H9 (cell line): ENCODE results near the gene LLGL2. TPM values are rescaled to one million over a fixed set of nuclear protein-coding genes. Genes with fewer than 3 reads are reported as not detected.

Experiments used
- DNase-seq: peaks from one replicate; pipeline ENCODE4 v3.0.0-alpha.2; 2017
- H2AFZ ChIP-seq: one replicate; pipeline ENCODE4 v1.6.1; 2013; ENCODE audit warnings: mild to moderate bottlenecking, low read length, control low read depth, moderate library complexity
- H2AK5ac ChIP-seq: 2 replicates; pipeline ENCODE4 v1.6.1; 2013; ENCODE audit warnings: low read length, control low read depth, mixed read lengths; ENCODE audit not compliant: insufficient read length
- H2BK120ac ChIP-seq: one replicate; pipeline ENCODE4 v1.6.1; 2013; ENCODE audit warnings: low read depth, mild to moderate bottlenecking, low read length, control low read depth, inconsistent platforms; ENCODE audit not compliant: poor library complexity, severe bottlenecking
- H2BK12ac ChIP-seq: 2 replicates; pipeline ENCODE4 v1.6.1; 2013; ENCODE audit warnings: low read length, control low read depth, mixed read lengths, low read depth; ENCODE audit not compliant: insufficient read length
- H2BK15ac ChIP-seq: 2 replicates; pipeline ENCODE4 v1.6.1; 2013; ENCODE audit warnings: low read depth, low read length, control low read depth
- H2BK20ac ChIP-seq: one replicate; pipeline ENCODE4 v1.6.1; 2013; ENCODE audit warnings: low read depth, mild to moderate bottlenecking, low read length, control low read depth, inconsistent platforms; ENCODE audit not compliant: poor library complexity, severe bottlenecking
- H2BK5ac ChIP-seq: 2 replicates; pipeline ENCODE4 v1.6.1; 2013; ENCODE audit warnings: low read length, control low read depth, mixed read lengths; ENCODE audit not compliant: insufficient read length
- H3K14ac ChIP-seq: 2 replicates; pipeline ENCODE4 v1.6.1; 2013; ENCODE audit warnings: low read length, control low read depth; ENCODE audit not compliant: insufficient read depth
- H3K18ac ChIP-seq: 2 replicates; pipeline ENCODE4 v1.6.1; 2013; ENCODE audit warnings: low read depth, mild to moderate bottlenecking, mixed read lengths, low read length, control low read depth; ENCODE audit not compliant: insufficient read length
- H3K23ac ChIP-seq: 2 replicates; pipeline ENCODE4 v1.6.1; 2013; ENCODE audit warnings: low read length, control low read depth, mixed read lengths, low read depth; ENCODE audit not compliant: insufficient read length
- H3K23me2 ChIP-seq: 2 replicates; pipeline ENCODE4 v1.6.1; 2013; ENCODE audit warnings: low read depth, mild to moderate bottlenecking, mixed read lengths, low read length, control low read depth; ENCODE audit not compliant: insufficient read length, poor library complexity, severe bottlenecking
- H3K27ac ChIP-seq: 2 replicates; pipeline ENCODE4 v1.5.1; 2013; ENCODE audit warnings: low read length, control low read depth, mixed read lengths, low read depth; ENCODE audit not compliant: insufficient read length
- H3K27me3 ChIP-seq: 2 replicates; pipeline ENCODE4 v1.6.1; 2013; ENCODE audit warnings: low read length, control low read depth, inconsistent platforms; ENCODE audit not compliant: insufficient read depth
- H3K4ac ChIP-seq: 2 replicates; pipeline ENCODE4 v1.6.1; 2013; ENCODE audit warnings: low read depth, mild to moderate bottlenecking, control low read depth, inconsistent platforms, low read length, moderate library complexity
- H3K4me1 ChIP-seq: 2 replicates; pipeline ENCODE4 v1.6.1; 2013; ENCODE audit warnings: low read length, control low read depth, inconsistent platforms; ENCODE audit not compliant: insufficient read depth
- H3K4me2 ChIP-seq: 2 replicates; pipeline ENCODE4 v1.6.1; 2013; ENCODE audit warnings: low read length, control low read depth, mixed read lengths; ENCODE audit not compliant: insufficient read length, insufficient read depth
- H3K56ac ChIP-seq: 2 replicates; pipeline ENCODE4 v1.6.1; 2013; ENCODE audit warnings: low read depth, mild to moderate bottlenecking, mixed read lengths, low read length, control low read depth; ENCODE audit not compliant: insufficient read length
- H3K79me1 ChIP-seq: 2 replicates; pipeline ENCODE4 v1.6.1; 2013; ENCODE audit warnings: low read depth, mild to moderate bottlenecking, moderate library complexity, low read length, control low read depth, inconsistent platforms; ENCODE audit not compliant: insufficient read depth, poor library complexity, severe bottlenecking
- H3K79me2 ChIP-seq: 2 replicates; pipeline ENCODE4 v1.6.1; 2013; ENCODE audit warnings: low read length, control low read depth, inconsistent platforms; ENCODE audit not compliant: insufficient read depth
- H3K9ac ChIP-seq: 2 replicates; pipeline ENCODE4 v1.6.1; 2013; ENCODE audit warnings: low read length, control low read depth, mixed read lengths; ENCODE audit not compliant: insufficient read length; ENCODE audit errors: extremely low read depth
- H3K9me3 ChIP-seq: one replicate; pipeline ENCODE4 v1.6.1; 2013; ENCODE audit warnings: low read depth, low read length, inconsistent platforms; ENCODE audit not compliant: control insufficient read depth
- H3T11ph ChIP-seq: one replicate; pipeline ENCODE4 v1.6.1; 2013; ENCODE audit warnings: mild to moderate bottlenecking, low read length, control low read depth, inconsistent platforms
- H4K20me1 ChIP-seq: one replicate; pipeline ENCODE4 v1.6.1; 2013; ENCODE audit not compliant: control insufficient read depth, insufficient read length, insufficient read depth
- H4K5ac ChIP-seq: 2 replicates; pipeline ENCODE4 v1.6.1; 2013; ENCODE audit warnings: low read depth, mild to moderate bottlenecking, mixed read lengths, low read length, control low read depth; ENCODE audit not compliant: insufficient read length
- H4K8ac ChIP-seq: replicated peaks from 2 replicates; pipeline ENCODE4 v1.6.1; 2013; ENCODE audit warnings: low read length, control low read depth, mixed read lengths, low read depth; ENCODE audit not compliant: insufficient read length
- H4K91ac ChIP-seq: 2 replicates; pipeline ENCODE4 v1.6.1; 2013; ENCODE audit warnings: low read depth, mild to moderate bottlenecking, moderate library complexity, mixed read lengths, low read length, control low read depth; ENCODE audit not compliant: insufficient read length
- H3K27ac Mint-ChIP-seq, 3 experiments: 2 replicates in 2 of 3; 3 replicates in 1 of 3; pipeline ENCODE4 v1.8.0; 2020 to 2021; ENCODE audit warnings: mixed read lengths in 3 of 3, mild to moderate bottlenecking in 1 of 3, moderate library complexity in 1 of 3
- H3K27me3 Mint-ChIP-seq: 2 replicates; pipeline ENCODE4 v1.8.0; 2021; ENCODE audit warnings: low read depth, mild to moderate bottlenecking, moderate library complexity, mixed read lengths
- H3K36me3 Mint-ChIP-seq, 3 experiments: 2 replicates in 2 of 3; 3 replicates in 1 of 3; pipeline ENCODE4 v1.8.0; 2020 to 2021; ENCODE audit warnings: low read depth in 3 of 3, mixed read lengths in 3 of 3; ENCODE audit not compliant: insufficient read depth in 1 of 3
- H3K4me1 Mint-ChIP-seq, 2 experiments: 2 replicates each; pipeline ENCODE4 v1.8.0; 2020; ENCODE audit warnings: mixed read lengths in 2 of 2
- H3K4me3 Mint-ChIP-seq, 2 experiments: 2 replicates in 1 of 2; 3 replicates in 1 of 2; pipeline ENCODE4 v1.8.0; 2020 to 2021; ENCODE audit warnings: mild to moderate bottlenecking in 2 of 2, mixed read lengths in 2 of 2, moderate library complexity in 1 of 2
- H3K9me3 Mint-ChIP-seq, 2 experiments: 2 replicates in 1 of 2; 3 replicates in 1 of 2; pipeline ENCODE4 v1.8.0; 2020; ENCODE audit warnings: mild to moderate bottlenecking in 2 of 2, mixed read lengths in 2 of 2, moderate library complexity in 1 of 2
- CTCF ChIP-seq: fragments of 200-600 bp; sonication (generic); conservative IDR thresholded peaks from 3 replicates; pipeline ENCODE4 v1.8.0; 2021; ENCODE audit warnings: antibody characterized with exemption, mild to moderate bottlenecking
- WGBS: extraction: QIAGEN DNeasy Blood & Tissue Kit; methylation state at CpG from one replicate; pipeline ENCODE4 v1.1.7; 2013; ENCODE audit warnings: missing lambda C conversion rate, low lambda C conversion rate, mixed read lengths; ENCODE audit not compliant: insufficient read length; ENCODE audit errors: extremely low coverage; 5-methylcytosine and 5-hydroxymethylcytosine counted together
- total RNA-seq: library from RNA; stranded (reverse); gene quantifications from 2 replicates; pipeline ENCODE4 v1.2.1, GENCODE V29; 2021

Gene LLGL2
- total RNA-seq, 1 experiment from 2014 or later: 90.4 TPM

GRCh38 chr17:75623386-75623785, 97.9 kb downstream of the LLGL2 start:
- H3K56ac ChIP-seq: no peak overlapping the region
- H3K79me2 ChIP-seq: no peaks in the 10 kb centered on the region
- H4K20me1 ChIP-seq: no peaks in the 10 kb centered on the region
- H3T11ph ChIP-seq: no peak overlapping the region
- H3K4me1 ChIP-seq: no peaks in the 10 kb centered on the region
- no peaks in the 10 kb centered on the region for H3K23me2 ChIP-seq
- H3K36me3 Mint-ChIP-seq: peaks cover 0 to 8% (median 2%) of the 10 kb centered on the region in 3 experiments; a peak in 2 of 7 replicates
- H4K5ac ChIP-seq: no peak overlapping the region
- no peak overlapping the region for H2AK5ac ChIP-seq
- no peak overlapping the region for H3K14ac ChIP-seq
- no peak overlapping the region for H3K9ac ChIP-seq
- H3K9me3 Mint-ChIP-seq: no peaks in the 10 kb centered on the region
- H2BK20ac ChIP-seq: no peak overlapping the region
- no peaks in the 10 kb centered on the region; the same call in 1 of the 2 replicates for H3K27me3 ChIP-seq
- no peak for TF ChIP-seq CTCF
- H3K4me1 Mint-ChIP-seq: peaks cover 0 to 5% of the 10 kb centered on the region in 2 experiments; a peak in 1 of 4 replicates
- no peak overlapping the region for H3K4ac ChIP-seq
- no peak overlapping the region for H3K4me3 Mint-ChIP-seq
- H4K8ac ChIP-seq: no peak overlapping the region
- H3K79me1 ChIP-seq: no peaks in the 10 kb centered on the region
- H3K27ac Mint-ChIP-seq: no peak overlapping the region
- no peak overlapping the region for H2BK12ac ChIP-seq
- H2BK5ac ChIP-seq: no peak overlapping the region
- H3K18ac ChIP-seq: no peak overlapping the region
- H3K27ac ChIP-seq: no peak overlapping the region
- no CpG with 5 or more reads among the region's 9 CpGs for WGBS
- no peaks in the 10 kb centered on the region for H3K9me3 ChIP-seq
- no peak for DNase-seq
- peaks cover 8% of the 10 kb centered on the region for H3K27me3 Mint-ChIP-seq
- no peak overlapping the region for H2BK120ac ChIP-seq
- H2BK15ac ChIP-seq: no peak overlapping the region
- no peak overlapping the region for H3K23ac ChIP-seq
- no peak overlapping the region for H3K4me2 ChIP-seq
- no peak overlapping the region for H2AFZ ChIP-seq
- H4K91ac ChIP-seq: no peak overlapping the region
